ENCODE results near the gene CARNS1. TPM values are rescaled to one million over a fixed set of nuclear protein-coding genes. Genes with fewer than 3 reads are reported as not detected.
A peak's percentile ranks its signal among the peaks of the same experiment; 100 is the strongest.

Gene CARNS1
- total and polyA plus RNA-seq, 2 of the 8 experiments (the other 6 are each of a cell fraction or from before 2014, with no cell fraction given): 0.82 to 1.1 TPM

- H3K56ac ChIP-seq (replicated peaks; ENCODE audit: insufficient read length, low read depth, low read length): no peak overlapping the region
- no peak for DNase-seq (ENCODE audit: low read depth in 1 of 2, low spot score in 2 of 2)
Measured at GRCh38 chr11:67468456-67468758, 52.9 kb downstream of the CARNS1 start.

More at GRCh38 chr11:67468456-67468758, 52.9 kb downstream of the CARNS1 start:
- Histone ChIP-seq H4K91ac (replicated peaks; ENCODE audit: insufficient read length, low read length) (no peak overlapping the region), H3K27me3 (replicated peaks in 1 of 4; ENCODE audit: control insufficient read depth in 3 of 4, extremely low read depth in 1 of 4, insufficient read depth in 3 of 4, low read length in 3 of 4) (no peaks in the 10 kb centered on the region), H3K79me1 (ENCODE audit: low read depth, low read length) (peaks cover 2% of the 10 kb centered on the region), H2BK15ac (ENCODE audit: low read length) (no peak overlapping the region), H3K4me3 (ENCODE audit: extremely low read depth in 1 of 4, insufficient read depth in 2 of 4, low read depth in 3 of 4, low read length in 4 of 4) (peak overlapping the region; percentile 55 to 90 (median 76)), H3K4me2 (ENCODE audit: insufficient read depth in 1 of 2, low read depth in 2 of 2, low read length in 2 of 2) (peak overlapping the region; percentile 81 to 86), H3K9me3 (ENCODE audit: insufficient read depth in 2 of 2, low read depth in 1 of 2, low read length in 1 of 2) (no peaks in the 10 kb centered on the region), H3K79me2 (ENCODE audit: control insufficient read depth in 1 of 2, insufficient read depth in 2 of 2, low read length in 2 of 2) (peaks cover 0 to 3% of the 10 kb centered on the region in 2 experiments; a peak in 2 of 4 replicates), H3K4me1 (replicated peaks in 1 of 4; ENCODE audit: control insufficient read depth in 3 of 4, insufficient read depth in 4 of 4, low read length in 3 of 4) (peaks cover 2 to 14% (median 6%) of the 10 kb centered on the region in 4 experiments; a peak in 6 of 7 replicates), H3K23ac (ENCODE audit: insufficient read length) (no peak overlapping the region), H3K18ac (ENCODE audit: extremely low read depth, low read length) (no peak overlapping the region), H3K27ac (ENCODE audit: low read depth, low read length) (no peak overlapping the region), H3K9ac (replicated peaks in 1 of 4; ENCODE audit: extremely low read depth in 1 of 4, low read depth in 3 of 4, low read length in 3 of 4) (peak overlapping the region in 3 of 4 experiments; percentile 29 to 59 (median 38); a peak in 5 of 7 replicates), H3K4ac (replicated peaks; ENCODE audit: insufficient read length, low read depth, low read length) (no peak overlapping the region), H4K8ac (ENCODE audit: extremely low read depth, insufficient read depth, low read length) (no peak overlapping the region), H2BK120ac (replicated peaks; ENCODE audit: low read depth, low read length) (no peak overlapping the region), H3K14ac (ENCODE audit: insufficient read length) (no peak overlapping the region), H2BK5ac (ENCODE audit: low read depth, low read length) (no peak overlapping the region), H3K23me2 (ENCODE audit: low read depth, low read length) (peaks cover 6% of the 10 kb centered on the region), H2BK20ac (ENCODE audit: low read length) (no peak overlapping the region), H3K36me3 (ENCODE audit: control insufficient read depth in 2 of 4, insufficient read depth in 4 of 4, low read length in 3 of 4) (no peaks in the 10 kb centered on the region), H2BK12ac (ENCODE audit: low read depth, low read length) (no peak overlapping the region), H2AFZ (ENCODE audit: low read length) (no peak overlapping the region), H2AK5ac (ENCODE audit: low read depth, low read length) (no peak overlapping the region), H4K5ac (ENCODE audit: insufficient read length, low read depth, low read length) (no peak overlapping the region), H4K20me1 (replicated peaks in 1 of 2; ENCODE audit: control insufficient read depth in 1 of 2, insufficient read depth in 2 of 2, low read length in 2 of 2) (peaks cover 0 to 3% of the 10 kb centered on the region in 2 experiments)
- POLR2A ChIA-PET (ENCODE audit: partially characterized antibody): interaction anchor here (0.6 to 4.6 kb wide), 31 partner anchors 9 to 159 kb away, joined by 3 to 36 read pairs (median 4); partner anchors contain the start of genes CABP4, CARNS1, CORO1B and GPR152
- CTCF ChIA-PET (ENCODE audit: partially characterized antibody): interaction anchor here (0.9 to 2.3 kb wide), 14 partner anchors 23 to 92 kb away, joined by 3 to 15 read pairs (median 4); partner anchors contain the start of genes CARNS1, CORO1B, PITPNM1 and PPP1CA
- 17% methylated on average over 6 of the region's 6 CpGs; no CpG with 5 or more reads in 1 of the 2 experiments for WGBS, 2 experiments (ENCODE audit: extremely low coverage in 1 of 2, insufficient coverage in 1 of 2, insufficient read length in 1 of 2, insufficient replicate concordance in 2 of 2, low coverage in 1 of 2, low lambda C conversion rate in 2 of 2, missing lambda C conversion rate in 1 of 2)
- TF ChIP-seq JUN (IDR thresholded peaks at IDR 0.05; ENCODE audit: low read depth, low read length) (no peak), EP300 (IDR thresholded peaks at IDR 0.05; ENCODE audit: borderline replicate concordance in 1 of 2, low read depth in 2 of 2, low read length in 2 of 2) (no peak), BCL11A (IDR thresholded peaks at IDR 0.05; ENCODE audit: low read depth in 2 of 2, low read length in 2 of 2) (no peak), KDM5A (IDR thresholded peaks at IDR 0.05; ENCODE audit: low read length) (no peak), BACH1 (IDR thresholded peaks at IDR 0.05; ENCODE audit: low read length) (no peak), TEAD4 (IDR thresholded peaks at IDR 0.05; ENCODE audit: low read depth, low read length) (no peak), E2F6 (IDR thresholded peaks at IDR 0.05) (no peak), TAF1 (IDR thresholded peaks at IDR 0.05; ENCODE audit: low read depth, low read length) (no peak), RFX5 (IDR thresholded peaks at IDR 0.05; ENCODE audit: borderline replicate concordance, low read depth, low read length) (no peak), SP1 (IDR thresholded peaks at IDR 0.05; ENCODE audit: low read depth, low read length) (no peak), RNF2 (IDR thresholded peaks at IDR 0.05; ENCODE audit: borderline replicate concordance, low read depth, low read length, missing control alignments, poor library complexity, severe bottlenecking) (no peak)
- FAIRE-seq: no peak
